Measurements from ENCODE around the gene ATP8B2. TPM values are rescaled to one million over a fixed set of nuclear protein-coding genes. Genes with fewer than 3 reads are reported as not detected.

Gene ATP8B2
- total RNA-seq, 4 donors from 2014 or later: 107 to 175 (median 131) TPM

- no peak for ATAC-seq
- H3K36me3 ChIP-seq: peaks cover 0 to 27% of the 10 kb centered on the region in 2 donors
- H3K9me3 ChIP-seq: no peaks in the 10 kb centered on the region
- peak overlapping the region; percentile 93 to 100 (median 98) for H3K27ac ChIP-seq
- peaks cover 6 to 71% (median 29%) of the 10 kb centered on the region in 3 donors for H3K4me1 ChIP-seq
- TF ChIP-seq POLR2A (IDR thresholded peaks at IDR 0.05) (no peak), EP300 (IDR thresholded peaks at IDR 0.05) (no peak), POLR2AphosphoS5 (IDR thresholded peaks at IDR 0.05) (peak; percentile 29)
- H3K4me3 ChIP-seq: peak overlapping the region; percentile 64 to 99
- no peaks in the 10 kb centered on the region for H3K27me3 ChIP-seq
- 25 to 26% methylated on average over 4 of the region's 5 CpGs for WGBS, 2 donors (ENCODE audit: low coverage in 1 of 2)
These were observed 2.4 kb downstream of the ATP8B2 start for GRCh38 chr1:154327466-154328317.

GRCh38 chr1:154328318-154329151 lies 3.2 kb downstream of the ATP8B2 start:
- H3K4me3 ChIP-seq: peak overlapping the region; percentile 64 to 99
- no peaks in the 10 kb centered on the region for H3K9me3 ChIP-seq
- WGBS, 2 donors (ENCODE audit: low coverage in 1 of 2): 1 to 9% methylated on average over 12 to 13 of the region's 76 CpGs
- peak overlapping the region; percentile 93 to 100 (median 98) for H3K27ac ChIP-seq
- no peaks in the 10 kb centered on the region for H3K27me3 ChIP-seq
- H3K4me1 ChIP-seq: peaks cover 6 to 80% (median 29%) of the 10 kb centered on the region in 3 donors
- TF ChIP-seq POLR2AphosphoS5 (IDR thresholded peaks at IDR 0.05) (peak; percentile 43), CTCF (IDR thresholded peaks at IDR 0.05) (no peak), POLR2A (IDR thresholded peaks at IDR 0.05) (peak; percentile 32 to 54), EP300 (IDR thresholded peaks at IDR 0.05) (no peak)
- peak; percentile 77 for ATAC-seq
- peaks cover 0 to 36% of the 10 kb centered on the region in 2 donors for H3K36me3 ChIP-seq

- WGBS, 2 donors (ENCODE audit: low coverage in 1 of 2): 20 to 29% methylated on average over 1 to 5 of the region's 6 CpGs
- peak overlapping the region; percentile 64 to 99 for H3K4me3 ChIP-seq
- no peak for ATAC-seq
- no peaks in the 10 kb centered on the region for H3K27me3 ChIP-seq
- peaks cover 0 to 42% of the 10 kb centered on the region in 2 donors for H3K36me3 ChIP-seq
- peak in 3 of 4 experiments; percentile 18 to 43 (median 32) for TF ChIP-seq CTCF (IDR thresholded peaks at IDR 0.05)
- no peak for TF ChIP-seq EP300 (IDR thresholded peaks at IDR 0.05)
- H3K27ac ChIP-seq: peak overlapping the region; percentile 89 to 100 (median 96)
- peaks cover 8 to 85% (median 33%) of the 10 kb centered on the region in 3 donors for H3K4me1 ChIP-seq
- H3K9me3 ChIP-seq: no peaks in the 10 kb centered on the region
These were observed 3.8 kb downstream of the ATP8B2 start for GRCh38 chr1:154329152-154329521.

GRCh38 chr1:154329551-154330131 lies 4.3 kb downstream of the ATP8B2 start:
- 54% methylated on average over 3 of the region's 7 CpGs; no CpG with 5 or more reads in 1 of the 2 donors for WGBS, 2 donors (ENCODE audit: low coverage in 1 of 2)
- peak overlapping the region; percentile 89 to 100 (median 96) for H3K27ac ChIP-seq
- no peaks in the 10 kb centered on the region for H3K27me3 ChIP-seq
- no peak for ATAC-seq
- TF ChIP-seq POLR2A (IDR thresholded peaks at IDR 0.05) (no peak), EP300 (IDR thresholded peaks at IDR 0.05) (no peak), POLR2AphosphoS5 (IDR thresholded peaks at IDR 0.05) (no peak), CTCF (IDR thresholded peaks at IDR 0.05) (no peak)
- peaks cover 13 to 85% (median 35%) of the 10 kb centered on the region in 3 donors for H3K4me1 ChIP-seq
- peak overlapping the region; percentile 64 to 99 for H3K4me3 ChIP-seq
- H3K9me3 ChIP-seq: no peaks in the 10 kb centered on the region
- peaks cover 0 to 47% of the 10 kb centered on the region in 2 donors for H3K36me3 ChIP-seq

GRCh38 chr1:154330669-154331068 lies 5.3 kb downstream of the ATP8B2 start:
- Histone ChIP-seq H3K36me3 (peaks cover 0 to 54% of the 10 kb centered on the region in 2 donors), H3K9me3 (no peaks in the 10 kb centered on the region), H3K4me3 (no peak overlapping the region), H3K27me3 (no peaks in the 10 kb centered on the region), H3K27ac (peak overlapping the region in 3 of 4 donors; percentile 93 to 100 (median 98)), H3K4me1 (peaks cover 16 to 90% (median 38%) of the 10 kb centered on the region in 3 donors)
- ATAC-seq: no peak
- TF ChIP-seq EP300 (IDR thresholded peaks at IDR 0.05): no peak
- no peak for TF ChIP-seq CTCF (IDR thresholded peaks at IDR 0.05)
- TF ChIP-seq POLR2AphosphoS5 (IDR thresholded peaks at IDR 0.05): no peak
- TF ChIP-seq POLR2A (IDR thresholded peaks at IDR 0.05): no peak
